ENCODE data around the gene RAMAC.
A peak's percentile ranks its signal among the peaks of the same experiment; 100 is the strongest.
"Not testable (repeated sequence)": the region's sequence is repeated elsewhere in the genome, so short reads cannot be mapped to it uniquely, and the experiment has no call there.

RAMAC gene

DNA sequence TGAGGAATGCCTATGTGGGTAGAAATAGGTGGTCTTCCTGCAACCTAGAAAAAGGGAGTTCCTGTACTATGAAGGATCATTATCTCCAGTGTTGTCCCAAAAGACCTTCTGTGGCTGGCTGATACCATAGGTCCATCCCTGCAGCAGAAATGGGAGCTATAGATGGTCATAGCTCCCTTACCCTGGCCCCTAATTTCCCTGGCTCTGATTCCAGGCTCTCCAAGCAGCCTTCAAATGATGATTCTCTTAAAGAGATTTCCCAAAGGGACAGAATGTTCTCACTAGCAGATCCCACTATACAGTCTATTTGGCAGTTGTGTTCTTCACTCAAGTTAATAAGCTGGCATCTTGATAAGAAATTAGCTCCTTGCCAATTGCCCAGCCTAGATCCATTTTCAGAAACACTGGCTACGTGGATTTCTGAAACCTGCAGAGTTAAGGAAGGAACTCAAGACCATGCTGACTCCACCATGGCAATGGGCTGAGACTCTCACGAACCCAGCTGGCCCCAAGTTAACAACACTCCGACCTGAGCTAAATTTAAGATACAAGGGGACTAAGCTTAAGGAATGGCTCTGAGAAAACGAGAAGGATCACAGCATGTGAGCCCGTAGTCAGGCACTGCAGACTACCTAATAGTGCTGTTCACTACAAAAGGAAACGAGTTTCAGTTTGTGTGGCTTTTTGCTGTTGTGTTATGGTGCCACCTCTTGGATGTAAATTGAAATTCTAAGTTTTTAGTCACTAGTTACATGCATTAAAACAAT is 14.1 kb downstream of the RAMAC start:
- H3K27ac ChIP-seq, result peak overlapping the region; percentile 53; the same call in 1 of the 2 replicates
- TF ChIP-seq, protein P1, sequence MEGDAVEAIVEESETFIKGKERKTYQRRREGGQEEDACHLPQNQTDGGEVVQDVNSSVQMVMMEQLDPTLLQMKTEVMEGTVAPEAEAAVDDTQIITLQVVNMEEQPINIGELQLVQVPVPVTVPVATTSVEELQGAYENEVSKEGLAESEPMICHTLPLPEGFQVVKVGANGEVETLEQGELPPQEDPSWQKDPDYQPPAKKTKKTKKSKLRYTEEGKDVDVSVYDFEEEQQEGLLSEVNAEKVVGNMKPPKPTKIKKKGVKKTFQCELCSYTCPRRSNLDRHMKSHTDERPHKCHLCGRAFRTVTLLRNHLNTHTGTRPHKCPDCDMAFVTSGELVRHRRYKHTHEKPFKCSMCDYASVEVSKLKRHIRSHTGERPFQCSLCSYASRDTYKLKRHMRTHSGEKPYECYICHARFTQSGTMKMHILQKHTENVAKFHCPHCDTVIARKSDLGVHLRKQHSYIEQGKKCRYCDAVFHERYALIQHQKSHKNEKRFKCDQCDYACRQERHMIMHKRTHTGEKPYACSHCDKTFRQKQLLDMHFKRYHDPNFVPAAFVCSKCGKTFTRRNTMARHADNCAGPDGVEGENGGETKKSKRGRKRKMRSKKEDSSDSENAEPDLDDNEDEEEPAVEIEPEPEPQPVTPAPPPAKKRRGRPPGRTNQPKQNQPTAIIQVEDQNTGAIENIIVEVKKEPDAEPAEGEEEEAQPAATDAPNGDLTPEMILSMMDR (conservative IDR thresholded peaks at IDR 0.05), result peak; percentile 87
- TF ChIP-seq ZFX (IDR thresholded peaks at IDR 0.05), result no peak

DNA sequence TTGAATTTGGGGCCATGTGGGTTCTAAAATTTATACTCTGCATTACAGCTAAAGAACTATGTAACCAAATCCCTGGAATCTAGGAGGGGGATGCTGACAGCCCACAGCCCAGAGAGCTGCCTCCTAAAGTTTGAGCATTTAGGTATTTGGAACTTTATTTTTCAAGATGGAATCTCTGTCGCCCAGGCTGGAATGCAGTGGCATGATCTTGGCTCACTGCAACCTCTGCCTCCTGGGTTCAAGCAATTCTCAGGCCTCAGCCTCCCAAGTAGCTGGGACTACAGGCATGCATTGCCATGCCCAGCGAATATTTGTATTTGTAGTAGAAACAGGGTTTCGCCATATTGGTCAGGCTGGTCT is 14.6 kb downstream of the RAMAC start:
- not testable (repeated sequence) for H3K27ac ChIP-seq
- TF ChIP-seq, protein P1 (conservative IDR thresholded peaks at IDR 0.05), result peak; percentile 64

DNA sequence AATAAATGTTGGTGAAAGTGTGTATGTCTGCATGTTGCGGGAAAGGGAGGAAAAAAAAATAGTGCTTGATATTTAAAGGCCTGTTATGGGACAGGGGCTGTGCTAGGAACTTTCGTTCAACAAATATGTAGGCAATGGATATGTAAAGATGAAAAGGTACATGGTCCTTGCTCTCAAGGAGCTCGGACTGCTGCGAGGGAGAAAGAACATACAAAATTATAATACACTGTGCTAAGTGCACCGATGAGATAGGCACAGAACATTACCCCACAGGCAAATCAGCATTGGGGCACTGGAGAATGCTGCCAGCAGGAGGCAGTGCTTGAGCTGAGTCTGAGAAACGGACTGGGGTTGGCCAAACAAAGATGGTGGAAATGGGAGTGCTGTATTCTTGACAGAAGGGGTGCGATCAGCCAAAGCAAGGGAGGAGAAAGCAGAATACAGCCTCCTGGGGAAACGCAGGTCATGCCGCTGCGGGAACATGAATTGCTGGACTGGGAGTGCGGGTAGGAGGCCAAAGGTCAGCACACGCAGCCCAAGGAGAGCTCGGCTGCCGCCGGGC is 24.8 kb downstream of the RAMAC start:
- TF ChIP-seq ZFX (IDR thresholded peaks at IDR 0.05), result no peak
- TF ChIP-seq, protein P1 (conservative IDR thresholded peaks at IDR 0.05), result peak; percentile 87
- peak overlapping the region; percentile 79 for H3K27ac ChIP-seq

DNA sequence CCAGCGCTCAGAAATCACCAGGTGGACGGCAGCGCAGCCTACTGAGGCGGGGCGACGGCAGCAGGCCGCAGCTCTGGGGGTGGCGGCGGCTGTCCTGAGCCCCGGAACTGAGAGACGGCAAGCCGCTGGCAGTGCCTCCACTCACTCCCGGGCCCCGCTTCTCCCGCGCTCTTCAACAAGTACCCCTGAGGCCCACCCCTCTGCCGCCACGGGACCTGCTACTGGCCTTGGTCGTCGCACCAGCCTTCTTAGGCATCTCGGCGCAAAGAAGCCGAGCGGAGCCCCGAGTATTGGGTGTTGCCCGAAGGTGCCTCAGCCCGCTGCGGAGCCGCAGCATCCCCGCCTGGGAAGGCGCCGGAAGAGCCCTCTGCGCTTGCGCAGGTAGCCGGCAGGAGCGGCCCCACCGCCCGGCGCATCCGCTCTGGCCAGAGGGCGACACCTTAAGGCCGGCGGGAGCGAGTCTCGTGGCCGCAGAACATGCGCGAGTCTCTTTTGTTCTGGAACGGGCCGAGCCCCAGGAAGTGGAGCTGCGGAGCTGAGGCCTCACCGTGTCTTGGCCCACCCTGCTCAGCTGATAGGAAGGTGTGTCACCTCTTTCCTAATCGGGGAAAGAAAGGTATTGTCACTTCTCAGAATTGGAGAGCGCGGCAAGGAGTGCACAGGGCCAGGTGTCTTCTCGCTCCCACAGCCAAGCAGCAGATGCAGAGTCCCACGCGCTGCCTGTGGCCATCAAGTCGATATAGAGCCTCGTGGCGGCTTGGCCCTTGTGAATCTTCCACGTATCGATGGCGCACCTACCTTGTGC is 25.5 kb downstream of the RAMAC start, which contains the start of gene C15orf40:
TSS of gene C15orf40 (minus strand) at position 369 of the 805 bp plus-strand sequence. CDS start at position 337, 32 bp downstream.
- peak; percentile 78 for TF ChIP-seq ZFX (IDR thresholded peaks at IDR 0.05)
- TF ChIP-seq, protein P1 (conservative IDR thresholded peaks at IDR 0.05), result peak; percentile 84
- peak within 1 kb of the TSS; percentile 79 for H3K27ac ChIP-seq

DNA sequence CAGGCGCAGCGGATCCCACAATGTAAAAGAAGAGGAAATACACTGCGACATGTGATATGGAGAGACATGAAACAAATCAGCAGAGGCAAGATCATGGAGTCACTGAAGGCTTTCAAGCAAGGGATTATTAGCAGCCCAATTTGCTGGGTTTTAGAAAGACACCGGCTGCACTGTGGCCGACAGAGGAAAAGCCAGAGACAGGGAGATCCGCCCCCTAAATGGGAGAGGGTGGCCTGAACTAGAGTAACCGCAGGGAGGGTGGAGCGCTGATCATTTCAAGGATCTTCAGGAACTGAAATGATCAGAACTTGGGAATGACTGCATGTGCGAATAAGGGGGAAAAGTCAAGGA is 26.0 kb downstream of the RAMAC start:
- peak overlapping the region; percentile 79 for H3K27ac ChIP-seq

DNA sequence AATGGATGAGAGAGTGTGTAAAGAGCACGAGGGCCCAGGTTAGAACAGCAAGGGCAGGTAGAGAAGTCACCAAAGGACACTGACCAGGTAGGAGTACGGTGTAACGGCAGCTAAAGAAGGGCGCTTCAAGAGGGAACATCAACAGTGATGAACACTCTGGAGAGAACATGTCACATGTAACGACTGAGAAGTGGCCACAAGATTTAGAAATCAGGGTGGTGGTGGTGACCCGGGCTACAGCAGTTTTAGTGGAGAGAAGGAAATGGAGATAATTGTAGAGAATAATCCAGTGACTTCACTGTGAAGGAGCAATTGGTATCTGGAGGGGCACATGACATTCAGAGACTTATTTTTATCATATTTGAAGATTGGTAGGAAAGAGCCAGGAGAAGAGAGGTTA is 26.6 kb downstream of the RAMAC start:
- TF ChIP-seq, protein P1 (conservative IDR thresholded peaks at IDR 0.05), result no peak
- TF ChIP-seq ZFX (IDR thresholded peaks at IDR 0.05), result no peak
- H3K27ac ChIP-seq, result peak overlapping the region; percentile 79

More for the DNA sequence above, 26.0 kb downstream of the RAMAC start:
- TF ChIP-seq, protein P1 (conservative IDR thresholded peaks at IDR 0.05), result no peak
- no peak for TF ChIP-seq ZFX (IDR thresholded peaks at IDR 0.05)

DNA sequence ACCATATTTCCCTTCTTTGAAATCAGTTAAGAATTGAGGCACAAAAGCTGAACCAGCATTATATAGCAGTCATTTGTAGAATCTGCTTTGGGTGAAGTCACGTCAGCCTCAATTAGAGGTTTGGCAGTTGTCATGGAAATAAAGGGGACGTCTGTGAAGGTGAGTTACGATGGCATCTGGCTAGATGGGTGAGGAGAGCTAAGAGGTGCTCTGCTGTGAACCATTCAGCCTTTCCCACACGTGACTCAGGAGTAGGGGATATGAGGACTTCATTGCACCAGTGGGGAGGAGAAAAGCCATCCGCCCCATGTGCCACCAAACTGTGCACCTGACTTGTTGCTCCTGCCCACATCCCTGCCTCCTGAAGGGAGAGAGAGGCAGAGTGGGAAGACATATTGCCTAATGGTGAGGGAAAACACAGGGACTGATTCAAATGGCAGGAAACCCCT is 28.2 kb downstream of the RAMAC start:
- TF ChIP-seq, protein P1 (conservative IDR thresholded peaks at IDR 0.05), result no peak
- no peak for TF ChIP-seq ZFX (IDR thresholded peaks at IDR 0.05)
- H3K27ac ChIP-seq, result no peak overlapping the region

All from C4-2B (cell line).